ENCODE results near the gene ZSWIM4. TPM values are rescaled to one million over a fixed set of nuclear protein-coding genes. Genes with fewer than 3 reads are reported as not detected.
A peak's percentile ranks its signal among the peaks of the same experiment; 100 is the strongest.

ZSWIM4 gene
- total RNA-seq, 1 donor: 6.7 TPM

GRCh38 chr19:13873834-13874515, 78.7 kb downstream of the ZSWIM4 start:
- no peak for TF ChIP-seq CTCF (IDR thresholded peaks at IDR 0.05; ENCODE audit: insufficient read depth, low read length)
- DNase-seq (ENCODE audit: low read depth): no peak
- no peak overlapping the region for H3K4me3 ChIP-seq (ENCODE audit: low read depth, low read length)

- H3K4me3 ChIP-seq (ENCODE audit: low read depth, low read length): no peak overlapping the region
- DNase-seq (ENCODE audit: low read depth): no peak
- TF ChIP-seq CTCF (IDR thresholded peaks at IDR 0.05; ENCODE audit: insufficient read depth, low read length): no peak
These were observed 80.6 kb downstream of the ZSWIM4 start for GRCh38 chr19:13875824-13876223.

GRCh38 chr19:13876834-13877233, 81.6 kb downstream of the ZSWIM4 start, which contains the start of gene NANOS3:
Gene NANOS3 (plus strand): TSS chr19:13877134. CDS start chr19:13877249, 115 bp downstream.
- DNase-seq (ENCODE audit: low read depth): no peak
- no peak within 1 kb of the TSS for H3K4me3 ChIP-seq (ENCODE audit: low read depth, low read length)
- no peak for TF ChIP-seq CTCF (IDR thresholded peaks at IDR 0.05; ENCODE audit: insufficient read depth, low read length)

GRCh38 chr19:13877303-13877702, 82.1 kb downstream of the ZSWIM4 start:
- no peak for DNase-seq (ENCODE audit: low read depth)
- TF ChIP-seq CTCF (IDR thresholded peaks at IDR 0.05; ENCODE audit: insufficient read depth, low read length): no peak
- no peak overlapping the region for H3K4me3 ChIP-seq (ENCODE audit: low read depth, low read length)

- peak; percentile 89 for TF ChIP-seq CTCF (IDR thresholded peaks at IDR 0.05; ENCODE audit: insufficient read depth, low read length)
- H3K4me3 ChIP-seq (ENCODE audit: low read depth, low read length): peak overlapping the region; percentile 47
- DNase-seq (ENCODE audit: low read depth): peak; percentile 96
These were observed 85.1 kb downstream of the ZSWIM4 start for GRCh38 chr19:13880059-13881043.

- H3K4me3 ChIP-seq (ENCODE audit: low read depth, low read length): no peak overlapping the region
- no peak for DNase-seq (ENCODE audit: low read depth)
- no peak for TF ChIP-seq CTCF (IDR thresholded peaks at IDR 0.05; ENCODE audit: insufficient read depth, low read length)
These were observed 86.0 kb downstream of the ZSWIM4 start for GRCh38 chr19:13881251-13881691.

Small RNA genes within 50 kb of the gene (small RNA-seq; reads per million reads assigned to genes)
- 10.1 reads per million, percentile 93 among the genes with 10 or more reads in this experiment for gene MIR181C
- 73.9 reads per million, percentile 97 among the genes with 10 or more reads in this experiment for gene MIR181D
- gene RN7SL619P: not detected

Other genes starting within 250 kb of the ZSWIM4 start
- gene MRI1, start 30.9 kb upstream of the ZSWIM4 start, total RNA-seq (ENCODE audit: low replicate concordance): 24.0 and 71.3 TPM in 2 replicates
- 43.3 and 78.0 TPM in 2 replicates for gene C19orf53, start 21.0 kb upstream of the ZSWIM4 start, total RNA-seq (ENCODE audit: low replicate concordance)
- 0.27 TPM in 1 of 2 replicates, not detected in the other for gene NANOS3, start 81.7 kb downstream of the ZSWIM4 start, total RNA-seq (ENCODE audit: low replicate concordance)
- gene BRME1, start 110.7 kb downstream of the ZSWIM4 start, total RNA-seq (ENCODE audit: low replicate concordance): 1.5 and 1.8 TPM in 2 replicates
- 12.5 and 16.6 TPM in 2 replicates for gene CC2D1A, start 110.8 kb downstream of the ZSWIM4 start, total RNA-seq (ENCODE audit: low replicate concordance)
- 0.90 and 1.6 TPM in 2 replicates for gene PODNL1, start 143.0 kb downstream of the ZSWIM4 start, total RNA-seq (ENCODE audit: low replicate concordance)
- 8.3 and 12.7 TPM in 2 replicates for gene DCAF15, start 157.1 kb downstream of the ZSWIM4 start, total RNA-seq (ENCODE audit: low replicate concordance)
- gene RFX1, start 210.9 kb downstream of the ZSWIM4 start, total RNA-seq (ENCODE audit: low replicate concordance): 3.4 and 3.6 TPM in 2 replicates
- gene RLN3, start 232.7 kb downstream of the ZSWIM4 start, total RNA-seq (ENCODE audit: low replicate concordance): not detected in 2 replicates
- gene IL27RA, start 236.3 kb downstream of the ZSWIM4 start, total RNA-seq (ENCODE audit: low replicate concordance): 0.63 and 0.82 TPM in 2 replicates

Measured in fibroblast of the aortic adventitia (primary cell).